GM19463 (cell line): ENCODE results near the gene COA6.
"Not testable (repeated sequence)": the region's sequence is repeated elsewhere in the genome, so short reads cannot be mapped to it uniquely, and the experiment has no call there.

Experiments
- ATAC-seq: cut with Tn5 transposase; IDR thresholded peaks from one replicate; pipeline ENCODE4 v1.9.1; 2021; ENCODE audit warnings: mild to moderate bottlenecking, moderate library complexity; ENCODE audit not compliant: unreplicated experiment

COA6 gene

DNA sequence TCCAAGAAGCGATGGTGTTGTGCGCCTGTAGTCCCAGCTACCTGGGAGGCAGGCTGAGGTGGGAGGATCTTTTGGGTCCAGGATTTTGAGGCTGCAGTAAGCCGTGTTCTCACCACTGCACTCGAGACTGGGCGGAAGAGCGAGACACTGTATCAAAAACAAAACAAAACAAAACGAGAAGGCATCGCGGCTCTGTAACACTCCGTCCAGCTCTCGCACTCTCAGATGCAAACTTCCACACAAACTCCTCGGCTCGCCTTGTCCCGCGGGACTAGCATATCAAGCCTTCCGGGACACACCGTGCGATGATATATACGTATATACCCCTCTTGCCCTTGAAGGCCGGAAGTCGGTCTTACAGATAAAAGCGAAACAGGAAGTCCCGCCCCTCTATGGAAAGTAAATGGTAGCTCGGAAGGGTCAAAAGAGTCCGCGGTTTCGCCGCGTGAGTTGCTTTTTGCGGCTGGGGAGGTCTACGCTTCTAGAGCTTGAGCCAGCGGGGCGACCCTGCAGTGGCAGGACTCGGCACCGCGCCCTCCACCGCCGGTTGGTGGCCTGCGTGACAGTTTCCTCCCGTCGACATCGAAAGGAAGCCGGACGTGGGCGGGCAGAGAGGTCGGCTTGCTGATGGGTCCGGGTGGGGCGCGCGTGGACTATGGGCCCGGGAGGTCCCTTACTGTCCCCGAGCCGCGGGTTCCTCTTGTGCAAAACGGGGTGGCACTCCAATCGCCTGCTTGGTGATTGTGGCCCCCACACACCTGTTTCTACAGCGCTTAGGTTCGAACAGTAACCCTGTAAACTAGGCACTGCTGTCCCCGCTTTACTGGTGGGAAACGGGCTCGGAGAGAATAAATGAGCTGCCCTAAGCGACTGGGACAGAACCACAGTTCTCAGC lies at the start of gene COA6:
TSS of gene COA6 (plus strand) at position 393 of the 895 bp plus-strand sequence. CDS start at position 404, 11 bp downstream.
- peak; percentile 87 for ATAC-seq

GRCh38 chr1:234324821-234325220 lies 48.4 kb upstream of the COA6 start:
- ATAC-seq, result no peak

DNA sequence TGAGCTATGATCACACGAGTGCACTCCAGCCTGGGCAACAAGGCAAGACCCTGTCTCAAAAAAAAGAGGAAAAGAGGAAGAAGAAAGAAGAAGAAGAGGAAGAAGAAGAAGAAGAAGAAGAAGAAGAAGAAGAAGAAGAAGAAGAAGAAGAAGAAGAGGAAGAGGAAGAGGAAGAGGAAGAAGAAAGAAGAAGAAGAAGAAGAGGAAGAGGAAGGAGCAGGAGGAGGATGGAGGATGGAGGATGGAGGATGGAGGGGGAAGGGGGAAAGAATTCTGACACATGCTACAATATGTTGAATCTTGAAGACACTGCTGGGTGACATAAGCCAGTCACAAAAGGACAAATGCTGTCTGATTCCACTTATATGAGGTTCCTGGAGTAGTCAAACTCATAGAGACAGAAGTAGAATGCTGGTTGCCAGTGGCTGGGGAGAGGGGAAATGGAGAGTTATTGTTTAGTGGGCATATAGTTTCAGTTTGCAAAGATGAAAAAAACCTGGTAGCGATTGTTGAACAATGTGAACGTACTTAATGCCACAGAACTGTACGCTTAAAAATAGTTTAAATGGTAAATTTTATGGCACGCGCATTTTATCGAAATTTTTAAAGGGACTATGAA lies 47.3 kb upstream of the COA6 start:
- ATAC-seq, result peak; percentile 40

GRCh38 chr1:234326497-234327366 lies 46.5 kb upstream of the COA6 start:
- ATAC-seq, result peak; percentile 84

DNA sequence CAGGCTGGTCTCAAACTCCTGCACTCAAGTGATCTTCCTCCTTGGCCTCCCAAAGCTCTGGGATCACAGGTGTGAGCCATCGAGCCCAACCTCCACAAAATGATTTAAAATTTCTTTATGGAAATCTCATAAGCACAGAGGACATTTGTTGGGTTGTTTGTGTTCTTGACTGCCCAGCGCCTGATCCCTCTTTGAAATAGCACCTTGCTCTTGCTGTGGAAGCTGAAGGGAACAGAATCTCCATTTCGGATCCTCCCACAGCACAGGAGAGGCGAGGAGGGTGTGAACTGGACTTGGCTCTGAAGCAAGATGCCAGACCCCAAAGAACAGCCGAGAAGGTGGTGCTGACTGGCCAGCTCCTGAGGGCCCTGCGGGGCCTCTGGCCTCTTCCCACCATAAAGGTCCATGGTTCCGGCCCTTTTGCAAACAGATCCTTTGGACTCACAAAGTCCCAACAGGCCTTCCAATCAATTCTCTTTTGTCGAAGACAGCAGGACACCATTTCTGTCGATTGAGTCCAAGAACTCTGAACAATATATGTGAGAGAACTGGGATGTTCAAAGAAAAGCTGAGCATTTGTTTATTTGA lies 45.6 kb upstream of the COA6 start:
- no peak for ATAC-seq

DNA sequence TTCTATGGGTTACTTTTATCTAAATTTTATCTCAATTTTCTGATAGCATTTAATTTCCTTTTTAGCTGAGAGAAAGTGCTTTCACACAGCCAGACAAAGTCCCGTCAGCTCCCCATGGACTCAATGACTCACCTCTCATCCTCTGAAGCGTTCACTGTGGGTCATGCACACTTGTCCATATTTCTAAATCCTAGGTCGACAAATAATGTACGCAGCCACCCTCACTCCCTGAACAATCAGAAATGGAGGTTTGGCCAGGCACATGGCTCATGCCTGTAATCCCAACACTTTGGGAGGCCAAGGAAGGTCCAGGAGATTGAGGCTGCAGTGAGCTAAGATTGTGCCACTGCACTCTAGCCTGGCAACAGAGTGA lies 42.4 kb upstream of the COA6 start:
- ATAC-seq, result no peak

DNA sequence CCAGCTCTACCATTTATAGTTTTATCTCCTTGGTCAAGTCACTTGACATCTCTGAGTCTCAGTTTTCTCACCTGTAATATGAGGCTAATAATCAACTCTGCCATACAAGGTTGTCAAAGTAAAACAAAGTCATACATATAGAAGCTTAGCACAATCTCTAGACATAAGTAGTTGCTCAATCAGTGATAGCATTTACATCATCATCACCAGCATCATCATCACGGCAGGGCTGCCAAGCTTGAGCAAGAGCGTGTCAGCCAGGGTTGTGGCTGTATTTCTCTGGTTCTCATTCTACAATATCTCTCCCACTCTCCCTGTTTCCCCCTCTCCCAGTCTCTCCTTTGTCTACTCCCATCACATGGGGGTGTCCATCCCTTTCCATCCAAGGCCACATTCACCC lies 41.7 kb upstream of the COA6 start:
- ATAC-seq, result no peak

GRCh38 chr1:234336359-234336758 lies 36.9 kb upstream of the COA6 start:
- ATAC-seq, result no peak

GRCh38 chr1:234337233-234337632 lies 36.0 kb upstream of the COA6 start:
- no peak for ATAC-seq

DNA sequence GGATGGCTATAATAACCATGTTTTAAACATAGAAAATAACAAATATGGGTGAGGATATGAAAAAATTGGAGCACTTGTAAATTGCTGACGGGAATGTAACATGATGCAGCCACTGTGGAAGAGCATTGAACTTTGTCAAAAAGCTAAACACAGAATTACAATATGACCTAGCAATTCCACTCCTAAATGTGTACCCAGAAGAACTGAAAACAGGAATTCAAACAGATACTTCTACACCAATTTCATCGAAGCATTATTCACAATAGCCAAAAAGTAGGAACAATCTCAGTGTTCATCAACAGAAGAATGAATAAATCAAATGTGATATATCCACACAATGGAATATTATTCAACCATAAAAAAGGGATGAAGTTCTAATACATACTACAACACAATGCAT lies 32.7 kb upstream of the COA6 start:
- no peak for ATAC-seq

DNA sequence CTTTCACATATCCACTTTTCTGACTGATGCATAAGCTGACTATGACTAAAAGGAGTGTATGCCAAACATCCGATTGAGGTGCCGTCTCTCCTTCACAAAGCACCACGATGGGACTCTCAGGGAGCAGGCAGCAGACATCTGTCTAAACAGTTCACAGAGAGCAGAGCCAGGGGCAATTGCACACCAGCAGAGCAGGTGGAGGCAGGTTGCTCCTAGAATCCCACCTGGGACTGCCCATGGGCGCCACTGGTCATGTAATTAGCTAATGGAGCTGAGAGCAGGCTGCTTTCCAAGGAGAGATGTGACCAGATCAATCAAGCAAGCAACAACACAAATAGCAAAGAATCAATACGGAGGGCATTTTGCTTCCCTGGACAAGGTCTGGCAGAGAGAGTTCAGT lies 30.5 kb upstream of the COA6 start:
- no peak for ATAC-seq

DNA sequence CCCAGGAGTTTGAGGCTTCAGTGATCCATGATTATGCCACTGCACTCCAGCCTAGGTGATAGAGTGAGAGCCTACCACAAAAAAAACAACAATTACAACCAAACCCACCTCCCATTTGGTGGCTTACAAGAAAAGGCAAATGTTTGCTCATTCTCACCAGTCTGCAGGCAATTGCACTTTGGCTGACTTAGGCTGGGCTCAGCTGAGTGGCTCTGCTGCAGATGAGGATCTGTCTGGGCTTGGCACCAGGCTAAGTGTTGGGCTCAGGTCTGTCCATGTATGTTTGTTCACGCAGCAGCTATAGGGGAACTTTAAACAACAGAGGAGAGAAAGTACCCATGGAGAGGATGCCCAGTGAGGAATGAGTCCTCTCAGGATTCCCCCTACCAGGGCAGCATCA lies 28.0 kb upstream of the COA6 start:
- ATAC-seq, result no peak

DNA sequence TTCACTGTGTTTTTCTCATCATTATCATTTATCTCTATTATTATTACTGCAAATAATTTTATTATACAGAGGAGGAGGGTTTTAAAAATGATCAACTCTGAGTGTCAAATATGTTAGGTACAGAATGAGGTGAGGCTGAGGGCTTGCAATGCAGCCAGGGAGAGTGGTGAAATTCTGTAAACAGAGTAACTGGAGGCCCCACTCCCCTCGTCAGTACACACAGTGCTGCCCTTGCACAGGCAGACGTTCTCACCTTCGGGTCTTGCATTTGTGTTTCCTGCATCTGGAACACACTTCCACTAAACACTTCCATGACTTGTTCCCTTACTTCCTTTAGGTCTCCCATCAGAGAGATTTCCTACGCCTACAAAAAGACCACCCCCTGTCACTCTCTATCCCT lies 24.3 kb upstream of the COA6 start:
- no peak for ATAC-seq

- ATAC-seq, result no peak
These were observed 17.3 kb upstream of the COA6 start for GRCh38 chr1:234355782-234356510.

GRCh38 chr1:234356615-234357269 lies 16.5 kb upstream of the COA6 start:
- not testable (repeated sequence) for ATAC-seq

GRCh38 chr1:234357831-234358230 lies 15.4 kb upstream of the COA6 start:
- ATAC-seq, result no peak

- ATAC-seq, result no peak
These were observed 12.1 kb upstream of the COA6 start for GRCh38 chr1:234361102-234361603.

- no peak for ATAC-seq
These were observed 10.7 kb upstream of the COA6 start for GRCh38 chr1:234362558-234362957.

GRCh38 chr1:234368320-234369032 lies 4.8 kb upstream of the COA6 start:
- ATAC-seq, result no peak
